Endometrial microvascular endothelial cells (primary cell): ENCODE data around the gene PHF19. TPM values are rescaled to one million over a fixed set of nuclear protein-coding genes. Genes with fewer than 3 reads are reported as not detected.

Experiments used
- in situ Hi-C: cut with HindIII; loops from 2 replicates; pipeline ENCODE4 v1.10.0; 2017; ENCODE audit warnings: low sequenced_read_pairs, low pct_unique_long_range_greater_than_20kb; ENCODE audit errors: inconsistent ontology term
- total RNA-seq: library from RNA; depleted of rRNA; stranded (reverse); fragments of >200 nt; gene quantifications from one replicate; pipeline ENCODE4 v1.2.3, GENCODE V29; 2015; ENCODE audit errors: inconsistent ontology term

PHF19 gene
- total RNA-seq, 1 donor from 2014 or later, result 114 TPM

- in situ Hi-C loops, result no loop called here
These were observed 17.5 kb upstream of the PHF19 start for GRCh38 chr9:120894321-120895148.

- in situ Hi-C loops, result no loop called here
These were observed 16.8 kb upstream of the PHF19 start for GRCh38 chr9:120893611-120894307.

GRCh38 chr9:120892748-120893610 lies 16.0 kb upstream of the PHF19 start:
- in situ Hi-C loops, result no loop called here

- in situ Hi-C loops, result no loop called here
These were observed 15.1 kb upstream of the PHF19 start for GRCh38 chr9:120891884-120892747.

GRCh38 chr9:120891245-120891883 lies 14.4 kb upstream of the PHF19 start:
- in situ Hi-C loops, result no loop called here

- in situ Hi-C loops, result no loop called here
These were observed 13.6 kb upstream of the PHF19 start for GRCh38 chr9:120890320-120891244.

- in situ Hi-C loops, result no loop called here
These were observed 12.8 kb upstream of the PHF19 start for GRCh38 chr9:120889606-120890271.

GRCh38 chr9:120888626-120889025 lies 11.6 kb upstream of the PHF19 start:
- in situ Hi-C loops, result no loop called here

GRCh38 chr9:120886490-120886967 lies 9.5 kb upstream of the PHF19 start:
- in situ Hi-C loops, result no loop called here

- in situ Hi-C loops, result no loop called here
These were observed 9.0 kb upstream of the PHF19 start for GRCh38 chr9:120885958-120886357.

GRCh38 chr9:120885457-120885856 lies 8.5 kb upstream of the PHF19 start:
- in situ Hi-C loops, result no loop called here

GRCh38 chr9:120883608-120883996 lies 6.6 kb upstream of the PHF19 start:
- in situ Hi-C loops, result no loop called here

- in situ Hi-C loops, result no loop called here
These were observed 6.1 kb upstream of the PHF19 start for GRCh38 chr9:120882935-120883607.

GRCh38 chr9:120879446-120879845 lies 2.5 kb upstream of the PHF19 start:
- in situ Hi-C loops, result no loop called here

- in situ Hi-C loops, result no loop called here
These were observed 1.5 kb upstream of the PHF19 start for GRCh38 chr9:120878188-120879130.
